ENCODE results near the gene TMEM245. TPM values are rescaled to one million over a fixed set of nuclear protein-coding genes. Genes with fewer than 3 reads are reported as not detected.

The TMEM245 gene
- total and polyA plus RNA-seq, 2 donors (not counting 3 experiments of a cell fraction or from before 2014, with no cell fraction given), result 44.2 to 48.0 TPM

- Histone ChIP-seq H3K27me3 (ENCODE audit: control insufficient read depth in 2 of 2, insufficient read depth in 2 of 2, low read length in 2 of 2) (no peaks in the 10 kb centered on the region), H3K9me3 (replicated peaks; ENCODE audit: control insufficient read depth, insufficient read depth, low read length) (no peaks in the 10 kb centered on the region), H3K27ac (ENCODE audit: insufficient read depth, low read depth, low read length) (no peak overlapping the region), H4K20me1 (replicated peaks; ENCODE audit: control insufficient read depth, extremely low read depth, insufficient read depth, low read length) (no peaks in the 10 kb centered on the region), H3K36me3 (ENCODE audit: control insufficient read depth in 2 of 2, extremely low read depth in 1 of 2, insufficient read depth in 2 of 2, low read length in 2 of 2) (peaks cover 6 to 12% of the 10 kb centered on the region in 2 experiments), H3K9ac (replicated peaks; ENCODE audit: extremely low read depth, insufficient read depth, low read length) (no peak overlapping the region), H3K79me2 (ENCODE audit: control insufficient read depth, insufficient read depth, low read length) (peaks cover 6% of the 10 kb centered on the region), H3K4me1 (ENCODE audit: control insufficient read depth, extremely low read depth, insufficient read depth, low read length) (no peaks in the 10 kb centered on the region), H3K4me3 (replicated peaks in 1 of 3; ENCODE audit: insufficient read depth in 1 of 3, low read depth in 1 of 3, low read length in 3 of 3) (no peak overlapping the region), H3K9me1 (replicated peaks; ENCODE audit: control insufficient read depth, extremely low read depth, insufficient read depth, low read length) (no peaks in the 10 kb centered on the region), H3K4me2 (ENCODE audit: insufficient read depth, low read length) (no peak overlapping the region), H2AFZ (ENCODE audit: low read depth, low read length) (no peak overlapping the region)
- TF ChIP-seq MAX (IDR thresholded peaks at IDR 0.05; ENCODE audit: insufficient read depth, insufficient read length) (no peak), CTCF (IDR thresholded peaks at IDR 0.05; ENCODE audit: extremely low read depth in 1 of 2, insufficient read depth in 1 of 2, low read depth in 1 of 2, low read length in 2 of 2) (no peak), MYC (IDR thresholded peaks at IDR 0.05; ENCODE audit: low read depth, low read length) (no peak)
- intact Hi-C loops (cut with micrococcal nuclease) (no loop called here), dilution Hi-C loops (cut with MboI; ENCODE audit: extremely low pct_ligation_motif_present, low sequenced_read_pairs) (no loop called here)
- DNase-seq (ENCODE audit: low read depth, low spot score) (no peak), FAIRE-seq (no peak)
- CTCF ChIA-PET, result no interaction called here
- no TSS peak for BruUV-seq (replicated peaks)
- POLR2A ChIA-PET, result no interaction called here
Measured at GRCh38 chr9:108983885-108984284, 135.9 kb downstream of the TMEM245 start.

- no TSS peak for BruUV-seq (replicated peaks)
- H3K79me2 ChIP-seq (ENCODE audit: control insufficient read depth, insufficient read depth, low read length), result peaks cover 4% of the 10 kb centered on the region
- TF ChIP-seq GATA2 (IDR thresholded peaks at IDR 0.05; ENCODE audit: insufficient read depth, insufficient read length, low read depth, low read length) (no peak), CTCF (IDR thresholded peaks at IDR 0.05; ENCODE audit: extremely low read depth in 1 of 2, insufficient read depth in 1 of 2, low read depth in 1 of 2, low read length in 2 of 2) (no peak), JUN (IDR thresholded peaks at IDR 0.05; ENCODE audit: borderline replicate concordance, insufficient read depth, insufficient read length, low read depth) (no peak), MYC (IDR thresholded peaks at IDR 0.05; ENCODE audit: low read depth, low read length) (no peak), POLR2A (IDR thresholded peaks at IDR 0.05; ENCODE audit: low read depth, low read length) (no peak), POLR2AphosphoS5 (IDR thresholded peaks at IDR 0.05; ENCODE audit: insufficient read depth, low read depth, low read length) (no peak), MAX (IDR thresholded peaks at IDR 0.05; ENCODE audit: insufficient read depth, insufficient read length) (no peak), FOS (IDR thresholded peaks at IDR 0.05; ENCODE audit: borderline replicate concordance, insufficient read depth, low read length) (no peak), EZH2 (IDR thresholded peaks at IDR 0.05; ENCODE audit: borderline replicate concordance, low read depth, low read length, severe bottlenecking) (no peak)
- FAIRE-seq (no peak), DNase-seq (ENCODE audit: low read depth, low spot score) (no peak)
- no peaks in the 10 kb centered on the region for H3K9me3 ChIP-seq (replicated peaks; ENCODE audit: control insufficient read depth, insufficient read depth, low read length)
- no peaks in the 10 kb centered on the region for H3K27me3 ChIP-seq (ENCODE audit: control insufficient read depth in 2 of 2, insufficient read depth in 2 of 2, low read length in 2 of 2)
- H4K20me1 ChIP-seq (replicated peaks; ENCODE audit: control insufficient read depth, extremely low read depth, insufficient read depth, low read length), result no peaks in the 10 kb centered on the region
- H3K4me3 ChIP-seq (replicated peaks in 1 of 3; ENCODE audit: insufficient read depth in 1 of 3, low read depth in 1 of 3, low read length in 3 of 3), result no peak overlapping the region
- H3K9ac ChIP-seq (replicated peaks; ENCODE audit: extremely low read depth, insufficient read depth, low read length), result no peak overlapping the region
- no peak overlapping the region for H2AFZ ChIP-seq (ENCODE audit: low read depth, low read length)
- peaks cover 8 to 9% of the 10 kb centered on the region in 2 experiments for H3K36me3 ChIP-seq (ENCODE audit: control insufficient read depth in 2 of 2, extremely low read depth in 1 of 2, insufficient read depth in 2 of 2, low read length in 2 of 2)
- ChIA-PET CTCF (interaction anchor here (0.6 kb wide), 1 partner anchor 82 kb away, joined by 4 read pairs; no protein-coding TSS in a partner anchor), POLR2A (no interaction called here)
- intact Hi-C loops (cut with micrococcal nuclease) (no loop called here), dilution Hi-C loops (cut with MboI; ENCODE audit: extremely low pct_ligation_motif_present, low sequenced_read_pairs) (no loop called here)
- no peaks in the 10 kb centered on the region for H3K4me1 ChIP-seq (ENCODE audit: control insufficient read depth, extremely low read depth, insufficient read depth, low read length)
- H3K9me1 ChIP-seq (replicated peaks; ENCODE audit: control insufficient read depth, extremely low read depth, insufficient read depth, low read length), result no peaks in the 10 kb centered on the region
- no peak overlapping the region for H3K4me2 ChIP-seq (ENCODE audit: insufficient read depth, low read length)
- no peak overlapping the region for H3K27ac ChIP-seq (ENCODE audit: insufficient read depth, low read depth, low read length)
Measured at GRCh38 chr9:108980893-108981292, 138.9 kb downstream of the TMEM245 start.
